Mucosa of descending colon (tissue), 3 donors: ENCODE results near the gene KCNB1. TPM values are rescaled to one million over a fixed set of nuclear protein-coding genes. Genes with fewer than 3 reads are reported as not detected.

Source experiments
- ATAC-seq: fragments of 200-7000 bp; cut with Tn5 transposase; one replicate; pipeline ENCODE4 v1.9.1; 2020; ENCODE audit warnings: mild to moderate bottlenecking, moderate library complexity
- DNase-seq, 3 donors: peaks; one replicate each; pipeline ENCODE4 v3.0.0-alpha.2; 2020
- H3K36me3 ChIP-seq: fragments of 200-600 bp; one replicate; pipeline ENCODE4 v1.8.0; 2021; ENCODE audit warnings: low read depth, mild to moderate bottlenecking
- H3K4me1 ChIP-seq: fragments of 200-600 bp; one replicate; pipeline ENCODE4 v1.8.0; 2021; ENCODE audit warnings: low read depth, mild to moderate bottlenecking
- H3K4me3 ChIP-seq: fragments of 200-600 bp; one replicate; pipeline ENCODE4 v1.8.0; 2021; ENCODE audit warnings: mild to moderate bottlenecking
- H3K9me3 ChIP-seq: fragments of 200-600 bp; one replicate; pipeline ENCODE4 v1.8.0; 2021; ENCODE audit warnings: mild to moderate bottlenecking
- intact Hi-C, 2 donors: fragments of 100-400 bp; cut with DNase I in 1 of 2; cut with micrococcal nuclease in 1 of 2; formaldehyde crosslinking; loops; one replicate each; pipeline versions ENCODE4 v1.11.0 to v1.11.1; 2022; cut with DNase I, micrococcal nuclease
- total RNA-seq, 3 donors: library from RNA; stranded (reverse); fragmentation: NEBNext Ultra II Directional in 2 of 3; extraction: Animal tissue kit (Norgen Biotek cat#: 25700) in 2 of 3; gene quantifications; one replicate each; pipeline versions ENCODE4 v1.2.1 to v1.2.4, GENCODE V29; 2021 to 2023
- TF ChIP-seq, protein P1 (sequence below): fragments of 200-600 bp; IDR thresholded peaks from one replicate; pipeline ENCODE4 v1.8.0; 2022; ENCODE audit warnings: antibody characterized with exemption, mild to moderate bottlenecking
- donor health status: DM: no; HTN: no; CAD: no; lungs with moderate emphysema.
- donor health status: DM: no; HTN: no; CAD: no.
- donor health status: DM: no; HTN: yes; CAD: no.

Gene KCNB1
- total RNA-seq, 3 donors from 2014 or later, result 0.46 to 14.6 (median 2.3) TPM

DNA sequence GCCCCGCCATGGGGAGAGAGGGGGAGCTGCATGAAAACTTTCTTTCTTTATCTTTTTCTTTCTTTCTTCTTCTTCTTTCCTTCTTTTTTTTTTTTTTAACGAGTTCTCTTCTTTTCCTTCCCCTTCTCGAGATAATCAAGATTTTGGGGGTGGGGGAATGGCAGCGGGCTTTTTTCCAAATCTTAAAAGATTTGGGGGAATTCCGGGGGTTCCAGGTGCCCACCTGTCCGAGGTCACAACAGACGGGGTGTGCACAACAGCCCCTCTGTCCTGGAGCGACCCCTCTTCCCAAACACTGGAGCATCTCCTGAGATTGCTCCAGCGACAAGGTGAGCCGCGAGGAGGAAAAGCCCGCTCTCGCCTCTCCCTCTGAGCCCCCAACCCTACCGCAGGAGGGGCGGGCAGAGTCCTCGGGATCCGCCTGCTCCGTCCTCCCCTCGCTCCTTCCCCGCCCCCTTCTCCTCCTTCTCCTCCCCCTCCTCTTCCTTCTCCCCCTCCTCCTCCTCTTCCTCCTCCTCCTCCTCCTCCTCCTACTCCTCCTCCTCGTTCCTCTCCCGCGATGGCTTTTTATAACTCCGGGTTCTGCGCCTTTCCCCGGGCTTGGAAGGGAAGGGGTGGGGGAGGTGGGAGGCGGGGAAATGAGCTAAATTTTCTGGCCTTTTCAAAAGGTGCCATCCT, 689 bp upstream of the KCNB1 start:
- intact Hi-C loops, result loop anchor here in 1 of 2 donors (10.0 kb wide), 1 partner anchor 148 kb away; no protein-coding TSS in a partner anchor
- Histone ChIP-seq H3K36me3 (no peaks in the 10 kb centered on the region), H3K9me3 (no peaks in the 10 kb centered on the region), H3K4me3 (no peak overlapping the region), H3K4me1 (peaks cover 2% of the 10 kb centered on the region)
- ATAC-seq (no peak), DNase-seq (no peak)
- TF ChIP-seq, protein P1, sequence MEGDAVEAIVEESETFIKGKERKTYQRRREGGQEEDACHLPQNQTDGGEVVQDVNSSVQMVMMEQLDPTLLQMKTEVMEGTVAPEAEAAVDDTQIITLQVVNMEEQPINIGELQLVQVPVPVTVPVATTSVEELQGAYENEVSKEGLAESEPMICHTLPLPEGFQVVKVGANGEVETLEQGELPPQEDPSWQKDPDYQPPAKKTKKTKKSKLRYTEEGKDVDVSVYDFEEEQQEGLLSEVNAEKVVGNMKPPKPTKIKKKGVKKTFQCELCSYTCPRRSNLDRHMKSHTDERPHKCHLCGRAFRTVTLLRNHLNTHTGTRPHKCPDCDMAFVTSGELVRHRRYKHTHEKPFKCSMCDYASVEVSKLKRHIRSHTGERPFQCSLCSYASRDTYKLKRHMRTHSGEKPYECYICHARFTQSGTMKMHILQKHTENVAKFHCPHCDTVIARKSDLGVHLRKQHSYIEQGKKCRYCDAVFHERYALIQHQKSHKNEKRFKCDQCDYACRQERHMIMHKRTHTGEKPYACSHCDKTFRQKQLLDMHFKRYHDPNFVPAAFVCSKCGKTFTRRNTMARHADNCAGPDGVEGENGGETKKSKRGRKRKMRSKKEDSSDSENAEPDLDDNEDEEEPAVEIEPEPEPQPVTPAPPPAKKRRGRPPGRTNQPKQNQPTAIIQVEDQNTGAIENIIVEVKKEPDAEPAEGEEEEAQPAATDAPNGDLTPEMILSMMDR, result no peak

DNA sequence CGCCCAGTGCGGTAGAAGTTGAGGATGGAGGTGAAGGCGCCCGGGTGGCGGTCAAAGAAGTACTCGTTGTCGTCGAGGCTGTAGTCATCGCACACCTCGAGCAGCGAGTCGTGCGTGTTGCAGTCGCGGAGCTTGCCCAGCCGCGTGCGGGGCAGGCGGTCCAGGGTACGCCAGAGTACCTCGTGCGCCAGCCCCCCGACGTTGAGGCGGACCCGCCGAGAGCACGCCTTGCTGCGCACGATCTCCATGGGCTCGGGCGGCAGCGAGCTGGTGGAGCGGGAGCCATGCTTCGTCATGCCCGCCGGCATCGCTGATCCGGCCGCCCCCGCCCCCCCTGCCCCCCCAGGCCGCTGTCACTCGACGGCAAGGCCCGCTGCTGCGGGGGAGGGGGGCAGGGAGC, 295 bp downstream of the KCNB1 start:
- DNase-seq (no peak), ATAC-seq (no peak)
- Histone ChIP-seq H3K4me1 (peaks cover 2% of the 10 kb centered on the region), H3K9me3 (no peaks in the 10 kb centered on the region), H3K36me3 (no peaks in the 10 kb centered on the region), H3K4me3 (no peak overlapping the region)
- TF ChIP-seq, protein P1, result no peak
- intact Hi-C loops, result loop anchor here in 1 of 2 donors (10.0 kb wide), 1 partner anchor 147 kb away; no protein-coding TSS in a partner anchor

DNA sequence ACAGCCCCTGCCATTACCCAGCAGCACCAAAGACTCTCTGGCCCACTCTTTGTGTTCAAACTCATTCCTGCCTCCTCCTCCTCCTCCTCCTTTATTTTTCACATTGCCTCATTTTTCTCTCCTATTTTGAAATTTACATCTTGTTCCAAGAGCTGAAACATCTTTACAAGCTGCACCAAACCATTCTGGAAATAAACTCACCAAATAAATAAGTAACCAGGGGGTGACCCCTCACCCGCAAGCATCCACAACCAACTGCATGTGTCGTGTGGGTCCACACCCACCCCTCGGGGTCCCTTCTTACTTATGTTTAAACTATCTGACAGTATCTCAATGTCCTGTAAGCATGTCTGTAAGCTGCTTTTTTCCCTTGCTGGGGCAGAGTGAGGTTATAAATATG, 1.4 kb downstream of the KCNB1 start:
- ATAC-seq (no peak), DNase-seq (no peak)
- TF ChIP-seq, protein P1, result no peak
- H3K4me1 ChIP-seq, result peaks cover 2% of the 10 kb centered on the region
- H3K36me3 ChIP-seq, result no peaks in the 10 kb centered on the region
- no peaks in the 10 kb centered on the region for H3K9me3 ChIP-seq
- intact Hi-C loops, result loop anchor here in 1 of 2 donors (10.0 kb wide), 1 partner anchor 146 kb away; no protein-coding TSS in a partner anchor
- no peak overlapping the region for H3K4me3 ChIP-seq

DNA sequence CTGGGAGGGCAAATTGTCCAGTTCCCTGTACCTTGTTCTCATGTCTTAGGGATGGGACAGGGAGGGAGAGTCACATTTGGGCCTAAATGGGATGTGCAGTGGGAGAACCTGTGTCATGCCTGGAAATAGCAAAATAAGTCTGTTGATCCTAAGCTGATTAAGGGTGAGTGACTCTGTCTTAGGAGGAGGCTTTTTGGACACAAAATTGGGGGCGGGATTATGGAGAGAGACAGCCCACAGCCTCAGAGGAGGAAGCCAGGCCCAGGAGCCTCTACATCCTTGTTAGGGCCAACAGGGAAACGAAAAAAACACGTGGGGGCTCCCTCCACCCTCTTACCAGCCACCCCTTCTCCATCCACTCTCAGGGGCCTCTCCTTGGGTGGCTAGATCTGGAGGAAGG, 2.2 kb downstream of the KCNB1 start:
- no peak for ATAC-seq
- intact Hi-C loops, result loop anchor here in 1 of 2 donors (10.0 kb wide), 1 partner anchor 145 kb away; no protein-coding TSS in a partner anchor

DNA sequence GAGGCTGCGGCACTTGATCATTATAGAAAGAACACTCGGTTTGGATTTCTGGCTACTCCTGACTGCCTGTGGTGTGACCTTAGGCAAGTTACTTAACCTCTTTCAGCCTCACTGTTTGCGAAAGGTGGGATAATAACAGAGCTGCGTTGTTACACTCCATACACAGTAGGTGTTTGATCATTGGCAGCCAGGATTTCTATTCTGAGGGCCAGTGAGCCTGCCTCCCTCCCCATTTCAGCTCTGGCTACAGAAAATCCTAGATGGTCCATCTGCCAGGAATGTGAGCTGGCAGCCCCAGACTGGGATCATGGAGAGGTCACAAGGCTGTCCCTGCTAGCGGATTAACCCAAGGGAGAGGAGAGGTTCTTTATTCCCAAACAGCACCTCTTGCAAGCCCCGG, 2.7 kb downstream of the KCNB1 start:
- H3K4me1 ChIP-seq, result peaks cover 2% of the 10 kb centered on the region
- ATAC-seq (no peak), DNase-seq (no peak)
- intact Hi-C loops, result loop anchor here in 1 of 2 donors (10.0 kb wide), 1 partner anchor 145 kb away; no protein-coding TSS in a partner anchor
- H3K36me3 ChIP-seq, result no peaks in the 10 kb centered on the region
- no peaks in the 10 kb centered on the region for H3K9me3 ChIP-seq
- no peak overlapping the region for H3K4me3 ChIP-seq
- TF ChIP-seq, protein P1, result no peak

More for the DNA sequence above, 2.2 kb downstream of the KCNB1 start:
- peaks cover 2% of the 10 kb centered on the region for H3K4me1 ChIP-seq
- no peaks in the 10 kb centered on the region for H3K36me3 ChIP-seq
- no peak overlapping the region for H3K4me3 ChIP-seq
- TF ChIP-seq, protein P1, result no peak
- no peaks in the 10 kb centered on the region for H3K9me3 ChIP-seq
- DNase-seq, result no peak
